H9 (cell line): Measurements from ENCODE around the gene PTPRS. TPM values are rescaled to one million over a fixed set of nuclear protein-coding genes. Genes with fewer than 3 reads are reported as not detected.

Source experiments
- DNase-seq: peaks from one replicate; pipeline ENCODE4 v3.0.0-alpha.2; 2017
- H2AFZ ChIP-seq: one replicate; pipeline ENCODE4 v1.6.1; 2013; ENCODE audit warnings: mild to moderate bottlenecking, low read length, control low read depth, moderate library complexity
- H2AK5ac ChIP-seq: 2 replicates; pipeline ENCODE4 v1.6.1; 2013; ENCODE audit warnings: low read length, control low read depth, mixed read lengths; ENCODE audit not compliant: insufficient read length
- H2BK120ac ChIP-seq: one replicate; pipeline ENCODE4 v1.6.1; 2013; ENCODE audit warnings: low read depth, mild to moderate bottlenecking, low read length, control low read depth, inconsistent platforms; ENCODE audit not compliant: poor library complexity, severe bottlenecking
- H2BK12ac ChIP-seq: 2 replicates; pipeline ENCODE4 v1.6.1; 2013; ENCODE audit warnings: low read length, control low read depth, mixed read lengths, low read depth; ENCODE audit not compliant: insufficient read length
- H2BK15ac ChIP-seq: 2 replicates; pipeline ENCODE4 v1.6.1; 2013; ENCODE audit warnings: low read depth, low read length, control low read depth
- H2BK20ac ChIP-seq: one replicate; pipeline ENCODE4 v1.6.1; 2013; ENCODE audit warnings: low read depth, mild to moderate bottlenecking, low read length, control low read depth, inconsistent platforms; ENCODE audit not compliant: poor library complexity, severe bottlenecking
- H2BK5ac ChIP-seq: 2 replicates; pipeline ENCODE4 v1.6.1; 2013; ENCODE audit warnings: low read length, control low read depth, mixed read lengths; ENCODE audit not compliant: insufficient read length
- H3K14ac ChIP-seq: 2 replicates; pipeline ENCODE4 v1.6.1; 2013; ENCODE audit warnings: low read length, control low read depth; ENCODE audit not compliant: insufficient read depth
- H3K18ac ChIP-seq: 2 replicates; pipeline ENCODE4 v1.6.1; 2013; ENCODE audit warnings: low read depth, mild to moderate bottlenecking, mixed read lengths, low read length, control low read depth; ENCODE audit not compliant: insufficient read length
- H3K23ac ChIP-seq: 2 replicates; pipeline ENCODE4 v1.6.1; 2013; ENCODE audit warnings: low read length, control low read depth, mixed read lengths, low read depth; ENCODE audit not compliant: insufficient read length
- H3K23me2 ChIP-seq: 2 replicates; pipeline ENCODE4 v1.6.1; 2013; ENCODE audit warnings: low read depth, mild to moderate bottlenecking, mixed read lengths, low read length, control low read depth; ENCODE audit not compliant: insufficient read length, poor library complexity, severe bottlenecking
- H3K27ac ChIP-seq: 2 replicates; pipeline ENCODE4 v1.5.1; 2013; ENCODE audit warnings: low read length, control low read depth, mixed read lengths, low read depth; ENCODE audit not compliant: insufficient read length
- H3K27me3 ChIP-seq: 2 replicates; pipeline ENCODE4 v1.6.1; 2013; ENCODE audit warnings: low read length, control low read depth, inconsistent platforms; ENCODE audit not compliant: insufficient read depth
- H3K4ac ChIP-seq: 2 replicates; pipeline ENCODE4 v1.6.1; 2013; ENCODE audit warnings: low read depth, mild to moderate bottlenecking, control low read depth, inconsistent platforms, low read length, moderate library complexity
- H3K4me1 ChIP-seq: 2 replicates; pipeline ENCODE4 v1.6.1; 2013; ENCODE audit warnings: low read length, control low read depth, inconsistent platforms; ENCODE audit not compliant: insufficient read depth
- H3K4me2 ChIP-seq: 2 replicates; pipeline ENCODE4 v1.6.1; 2013; ENCODE audit warnings: low read length, control low read depth, mixed read lengths; ENCODE audit not compliant: insufficient read length, insufficient read depth
- H3K56ac ChIP-seq: 2 replicates; pipeline ENCODE4 v1.6.1; 2013; ENCODE audit warnings: low read depth, mild to moderate bottlenecking, mixed read lengths, low read length, control low read depth; ENCODE audit not compliant: insufficient read length
- H3K79me1 ChIP-seq: 2 replicates; pipeline ENCODE4 v1.6.1; 2013; ENCODE audit warnings: low read depth, mild to moderate bottlenecking, moderate library complexity, low read length, control low read depth, inconsistent platforms; ENCODE audit not compliant: insufficient read depth, poor library complexity, severe bottlenecking
- H3K79me2 ChIP-seq: 2 replicates; pipeline ENCODE4 v1.6.1; 2013; ENCODE audit warnings: low read length, control low read depth, inconsistent platforms; ENCODE audit not compliant: insufficient read depth
- H3K9ac ChIP-seq: 2 replicates; pipeline ENCODE4 v1.6.1; 2013; ENCODE audit warnings: low read length, control low read depth, mixed read lengths; ENCODE audit not compliant: insufficient read length; ENCODE audit errors: extremely low read depth
- H3K9me3 ChIP-seq: one replicate; pipeline ENCODE4 v1.6.1; 2013; ENCODE audit warnings: low read depth, low read length, inconsistent platforms; ENCODE audit not compliant: control insufficient read depth
- H3T11ph ChIP-seq: one replicate; pipeline ENCODE4 v1.6.1; 2013; ENCODE audit warnings: mild to moderate bottlenecking, low read length, control low read depth, inconsistent platforms
- H4K20me1 ChIP-seq: one replicate; pipeline ENCODE4 v1.6.1; 2013; ENCODE audit not compliant: control insufficient read depth, insufficient read length, insufficient read depth
- H4K5ac ChIP-seq: 2 replicates; pipeline ENCODE4 v1.6.1; 2013; ENCODE audit warnings: low read depth, mild to moderate bottlenecking, mixed read lengths, low read length, control low read depth; ENCODE audit not compliant: insufficient read length
- H4K8ac ChIP-seq: replicated peaks from 2 replicates; pipeline ENCODE4 v1.6.1; 2013; ENCODE audit warnings: low read length, control low read depth, mixed read lengths, low read depth; ENCODE audit not compliant: insufficient read length
- H4K91ac ChIP-seq: 2 replicates; pipeline ENCODE4 v1.6.1; 2013; ENCODE audit warnings: low read depth, mild to moderate bottlenecking, moderate library complexity, mixed read lengths, low read length, control low read depth; ENCODE audit not compliant: insufficient read length
- H3K27ac Mint-ChIP-seq, 3 experiments: 2 replicates in 2 of 3; 3 replicates in 1 of 3; pipeline ENCODE4 v1.8.0; 2020 to 2021; ENCODE audit warnings: mixed read lengths in 3 of 3, mild to moderate bottlenecking in 1 of 3, moderate library complexity in 1 of 3
- H3K27me3 Mint-ChIP-seq: 2 replicates; pipeline ENCODE4 v1.8.0; 2021; ENCODE audit warnings: low read depth, mild to moderate bottlenecking, moderate library complexity, mixed read lengths
- H3K36me3 Mint-ChIP-seq, 3 experiments: 2 replicates in 2 of 3; 3 replicates in 1 of 3; pipeline ENCODE4 v1.8.0; 2020 to 2021; ENCODE audit warnings: low read depth in 3 of 3, mixed read lengths in 3 of 3; ENCODE audit not compliant: insufficient read depth in 1 of 3
- H3K4me1 Mint-ChIP-seq, 2 experiments: 2 replicates each; pipeline ENCODE4 v1.8.0; 2020; ENCODE audit warnings: mixed read lengths in 2 of 2
- H3K4me3 Mint-ChIP-seq, 2 experiments: 2 replicates in 1 of 2; 3 replicates in 1 of 2; pipeline ENCODE4 v1.8.0; 2020 to 2021; ENCODE audit warnings: mild to moderate bottlenecking in 2 of 2, mixed read lengths in 2 of 2, moderate library complexity in 1 of 2
- H3K9me3 Mint-ChIP-seq, 2 experiments: 2 replicates in 1 of 2; 3 replicates in 1 of 2; pipeline ENCODE4 v1.8.0; 2020; ENCODE audit warnings: mild to moderate bottlenecking in 2 of 2, mixed read lengths in 2 of 2, moderate library complexity in 1 of 2
- WGBS: extraction: QIAGEN DNeasy Blood & Tissue Kit; methylation state at CpG from one replicate; pipeline ENCODE4 v1.1.7; 2013; ENCODE audit warnings: missing lambda C conversion rate, low lambda C conversion rate, mixed read lengths; ENCODE audit not compliant: insufficient read length; ENCODE audit errors: extremely low coverage; 5-methylcytosine and 5-hydroxymethylcytosine counted together
- total RNA-seq: library from RNA; stranded (reverse); gene quantifications from 2 replicates; pipeline ENCODE4 v1.2.1, GENCODE V29; 2021
- TF ChIP-seq, protein P1 (sequence below): fragments of 200-600 bp; sonication (generic); conservative IDR thresholded peaks from 3 replicates; pipeline ENCODE4 v1.8.0; 2021; ENCODE audit warnings: antibody characterized with exemption, mild to moderate bottlenecking

Gene PTPRS
- total RNA-seq, 1 experiment from 2014 or later = 186 TPM

GRCh38 chr19:5372572-5373200 is 32.1 kb upstream of the PTPRS start:
- no peak overlapping the region for H2AFZ ChIP-seq
- no CpG with 5 or more reads among the region's 4 CpGs for WGBS
- no peak overlapping the region for H3K27ac ChIP-seq
- Mint-ChIP-seq H3K36me3 (no peaks in the 10 kb centered on the region; a peak in 1 of 7 replicates), H3K4me3 (no peak overlapping the region), H3K4me1 (0 out of 4 replicates have a peak, but pooled peaks cover 0 to 2% of the 10 kb centered on the region in 2 experiments), H3K27ac (no peak overlapping the region), H3K9me3 (peaks cover 0 to 5% of the 10 kb centered on the region in 2 experiments; a peak in 2 of 5 replicates), H3K27me3 (peaks cover 55% of the 10 kb centered on the region)
- no peaks in the 10 kb centered on the region; the same call in 1 of the 2 replicates for H3K27me3 ChIP-seq
- no peaks in the 10 kb centered on the region for H3K23me2 ChIP-seq
- no peaks in the 10 kb centered on the region for H3K9me3 ChIP-seq
- H3T11ph ChIP-seq = no peak overlapping the region
- H3K23ac ChIP-seq = no peak overlapping the region
- H4K5ac ChIP-seq = no peak overlapping the region
- no peak overlapping the region for H4K91ac ChIP-seq
- H3K18ac ChIP-seq = no peak overlapping the region
- no peak for DNase-seq
- H2AK5ac ChIP-seq = no peak overlapping the region
- no peak overlapping the region for H3K9ac ChIP-seq
- no peaks in the 10 kb centered on the region for H3K4me1 ChIP-seq
- H3K56ac ChIP-seq = no peak overlapping the region
- H2BK5ac ChIP-seq = no peak overlapping the region
- no peak overlapping the region for H2BK15ac ChIP-seq
- no peak overlapping the region for H3K4me2 ChIP-seq
- H4K20me1 ChIP-seq = no peaks in the 10 kb centered on the region
- no peaks in the 10 kb centered on the region for H3K79me1 ChIP-seq
- no peak overlapping the region for H2BK120ac ChIP-seq
- no peak overlapping the region for H3K4ac ChIP-seq
- H4K8ac ChIP-seq = no peak overlapping the region
- no peak overlapping the region for H2BK12ac ChIP-seq
- TF ChIP-seq, protein P1, sequence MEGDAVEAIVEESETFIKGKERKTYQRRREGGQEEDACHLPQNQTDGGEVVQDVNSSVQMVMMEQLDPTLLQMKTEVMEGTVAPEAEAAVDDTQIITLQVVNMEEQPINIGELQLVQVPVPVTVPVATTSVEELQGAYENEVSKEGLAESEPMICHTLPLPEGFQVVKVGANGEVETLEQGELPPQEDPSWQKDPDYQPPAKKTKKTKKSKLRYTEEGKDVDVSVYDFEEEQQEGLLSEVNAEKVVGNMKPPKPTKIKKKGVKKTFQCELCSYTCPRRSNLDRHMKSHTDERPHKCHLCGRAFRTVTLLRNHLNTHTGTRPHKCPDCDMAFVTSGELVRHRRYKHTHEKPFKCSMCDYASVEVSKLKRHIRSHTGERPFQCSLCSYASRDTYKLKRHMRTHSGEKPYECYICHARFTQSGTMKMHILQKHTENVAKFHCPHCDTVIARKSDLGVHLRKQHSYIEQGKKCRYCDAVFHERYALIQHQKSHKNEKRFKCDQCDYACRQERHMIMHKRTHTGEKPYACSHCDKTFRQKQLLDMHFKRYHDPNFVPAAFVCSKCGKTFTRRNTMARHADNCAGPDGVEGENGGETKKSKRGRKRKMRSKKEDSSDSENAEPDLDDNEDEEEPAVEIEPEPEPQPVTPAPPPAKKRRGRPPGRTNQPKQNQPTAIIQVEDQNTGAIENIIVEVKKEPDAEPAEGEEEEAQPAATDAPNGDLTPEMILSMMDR = no peak
- no peak overlapping the region for H2BK20ac ChIP-seq
- H3K79me2 ChIP-seq = no peaks in the 10 kb centered on the region
- no peak overlapping the region for H3K14ac ChIP-seq
